HG02885 (cell line): ENCODE measurements around the gene PHF21A.

Experiments
- ATAC-seq: cut with Tn5 transposase; IDR thresholded peaks from one replicate; pipeline ENCODE4 v1.9.1; 2021; ENCODE audit warnings: mild to moderate bottlenecking; ENCODE audit not compliant: unreplicated experiment, poor library complexity

The PHF21A gene

GRCh38 chr11:45926536-45927331, 194.5 kb downstream of the PHF21A start:
- ATAC-seq: no peak

GRCh38 chr11:45926001-45926401, 195.3 kb downstream of the PHF21A start:
- ATAC-seq: no peak

- ATAC-seq: no peak
Measured at GRCh38 chr11:45925550-45925949, 195.7 kb downstream of the PHF21A start.

- ATAC-seq: no peak
Measured at GRCh38 chr11:45924927-45925326, 196.3 kb downstream of the PHF21A start.

GRCh38 chr11:45924036-45924915, 197.0 kb downstream of the PHF21A start:
- no peak for ATAC-seq

GRCh38 chr11:45922425-45923082, 198.7 kb downstream of the PHF21A start, which contains the start of gene LARGE2:
Gene LARGE2 (plus strand): TSS chr11:45922656. CDS start chr11:45922883, 227 bp downstream.
- ATAC-seq: no peak

- no peak for ATAC-seq
Measured at GRCh38 chr11:45921561-45922424, 199.5 kb downstream of the PHF21A start.

GRCh38 chr11:45920531-45921477, 200.4 kb downstream of the PHF21A start:
- ATAC-seq: no peak

- no peak for ATAC-seq
Measured at GRCh38 chr11:45919806-45920530, 201.3 kb downstream of the PHF21A start.

GRCh38 chr11:45918962-45919675, 202.1 kb downstream of the PHF21A start:
- no peak for ATAC-seq

GRCh38 chr11:45918331-45918941, 202.8 kb downstream of the PHF21A start:
- peak; percentile 50 for ATAC-seq

- ATAC-seq: peak; percentile 89
Measured at GRCh38 chr11:45917623-45918330, 203.5 kb downstream of the PHF21A start, which contains the start of gene PEX16. Gene PEX16 (minus strand): TSS chr11:45917877. CDS start chr11:45917811, 66 bp downstream.

- ATAC-seq: no peak
Measured at GRCh38 chr11:45917286-45917622, 204.0 kb downstream of the PHF21A start.

- no peak for ATAC-seq
Measured at GRCh38 chr11:45915446-45915845, 205.8 kb downstream of the PHF21A start.

GRCh38 chr11:45913942-45914635, 207.2 kb downstream of the PHF21A start:
- ATAC-seq: no peak

- ATAC-seq: no peak
Measured at GRCh38 chr11:45913514-45913913, 207.7 kb downstream of the PHF21A start.
